GM12878 (cell line): Measurements from ENCODE around the gene VPS18. TPM values are rescaled to one million over a fixed set of nuclear protein-coding genes. Genes with fewer than 3 reads are reported as not detected.

Source experiments
- ATAC-seq: fragments of 200-7000 bp; cut with Tn5 transposase; 3 replicates; pipeline ENCODE4 v1.9.1; 2020; ENCODE audit warnings: mild to moderate bottlenecking, moderate library complexity
- BruUV-seq: library from RNA; stranded (reverse); fragments of 400-500 nt; replicated peaks from 2 replicates; lab custom pipeline; 2021; lab: Mats Ljungman, UMichigan
- CTCF ChIA-PET: fragments of 300-600 bp; sonication (Branson Sonifier 250); formaldehyde crosslinking; extraction: SDS; loops from one replicate; lab custom pipeline; 2021; ENCODE audit warnings: inconsistent platforms; lab: Yijun Ruan, JAX
- POLR2A ChIA-PET: fragments of 350-600 bp; formaldehyde crosslinking; extraction: SDS; loops from one replicate; lab custom pipeline; 2021; ENCODE audit warnings: inconsistent platforms; lab: Charles Lee
- RAD21 ChIA-PET: fragments of 300-600 bp; sonication (Branson Sonifier 250); formaldehyde crosslinking; loops from one replicate; lab custom pipeline; 2023; ENCODE audit warnings: antibody characterized with exemption; ENCODE audit not compliant: unreplicated experiment; lab: Charles Lee
- SMC1A ChIA-PET: fragments of 300-600 bp; sonication (Branson Sonifier 250); formaldehyde crosslinking; loops from one replicate; lab custom pipeline; 2023; ENCODE audit not compliant: unreplicated experiment, uncharacterized antibody; lab: Charles Lee
- DNase-seq: peaks from one replicate; pipeline ENCODE4 v3.0.0-alpha.2; 2011; ENCODE audit warnings: low read depth, low spot score
- FAIRE-seq: peaks from 3 replicates; lab custom pipeline; 2011; peaks lifted over from hg19 to GRCh38; lab: Jason Lieb, UNC
- H2AFZ ChIP-seq: 2 replicates; pipeline ENCODE4 v1.6.0; 2011; ENCODE audit warnings: low read depth, low read length, control low read depth; ENCODE audit not compliant: control insufficient read depth
- H3K27ac ChIP-seq: 2 replicates; pipeline ENCODE4 v1.5.1; 2011; ENCODE audit warnings: control low read depth; ENCODE audit not compliant: control insufficient read depth, insufficient read depth
- H3K27me3 ChIP-seq, 2 experiments: replicated peaks in 1 of 2; 2 replicates each; pipeline versions ENCODE4 v1.6.0 to v1.6.1; 2011; ENCODE audit warnings: low read length in 1 of 2; ENCODE audit not compliant: control insufficient read depth in 2 of 2, insufficient read depth in 2 of 2
- H3K36me3 ChIP-seq, 2 experiments: 2 replicates each; pipeline ENCODE4 v1.5.1; 2011; ENCODE audit warnings: low read length in 1 of 2; ENCODE audit not compliant: control insufficient read depth in 2 of 2, insufficient read depth in 2 of 2
- H3K4me1 ChIP-seq: 2 replicates; pipeline ENCODE4 v1.6.1; 2011; ENCODE audit warnings: mild to moderate bottlenecking, low read length, moderate library complexity, mixed read lengths; ENCODE audit not compliant: control insufficient read depth, insufficient read depth
- H3K4me2 ChIP-seq: 2 replicates; pipeline ENCODE4 v1.6.0; 2011; ENCODE audit warnings: control low read depth; ENCODE audit not compliant: control insufficient read depth, insufficient read depth
- H3K4me3 ChIP-seq: fragments of 200-600 bp; sonication (generic); 2 replicates; pipeline ENCODE4 v1.5.1; 2016
- H3K79me2 ChIP-seq: 2 replicates; pipeline ENCODE4 v1.6.0; 2011; ENCODE audit warnings: low read length; ENCODE audit not compliant: control insufficient read depth, insufficient read depth
- H3K9ac ChIP-seq: 2 replicates; pipeline ENCODE4 v1.8.0; 2011; ENCODE audit warnings: low read length, control low read depth, mixed read lengths; ENCODE audit not compliant: control insufficient read depth, insufficient read depth
- H3K9me3 ChIP-seq: replicated peaks from 3 replicates; pipeline ENCODE4 v1.5.1; 2011; ENCODE audit warnings: mild to moderate bottlenecking, low read length; ENCODE audit not compliant: control insufficient read depth, insufficient read depth
- H4K20me1 ChIP-seq: 2 replicates; pipeline ENCODE4 v1.6.0; 2011; ENCODE audit not compliant: control insufficient read depth, insufficient read depth
- BCL11A ChIP-seq: IDR thresholded peaks from 2 replicates; pipeline ENCODE4 v1.6.1; 2011; ENCODE audit warnings: low read depth, low read length
- CBFB ChIP-seq: IDR thresholded peaks from 2 replicates; pipeline ENCODE4 v1.6.1; 2016; ENCODE audit warnings: antibody characterized with exemption, low read depth
- CHD4 ChIP-seq: fragments of 200-600 bp; sonication (generic); IDR thresholded peaks from 2 replicates; pipeline ENCODE4 v1.6.1; 2016; ENCODE audit warnings: mild to moderate bottlenecking
- CREM ChIP-seq: IDR thresholded peaks from 2 replicates; pipeline ENCODE4 v1.6.1; 2014; ENCODE audit warnings: antibody characterized with exemption, low read depth
- ESRRA ChIP-seq: IDR thresholded peaks from 2 replicates; pipeline ENCODE4 v1.6.1; 2012; ENCODE audit warnings: mild to moderate bottlenecking, low read length, improper control_type of control experiment
- HCFC1 ChIP-seq: fragments of 150-350 bp; IDR thresholded peaks from 2 replicates; pipeline ENCODE4 v1.6.1; 2014; ENCODE audit warnings: low read length
- IKZF2 ChIP-seq, 2 experiments: fragments of 450-650 bp; IDR thresholded peaks; 2 replicates each; pipeline ENCODE4 v1.6.1; 2017; ENCODE audit warnings: mild to moderate bottlenecking in 2 of 2, moderate library complexity in 2 of 2
- JUNB ChIP-seq: IDR thresholded peaks from 2 replicates; pipeline ENCODE4 v1.6.1; 2016; ENCODE audit warnings: antibody characterized with exemption, mild to moderate bottlenecking
- LARP7 ChIP-seq: fragments of 450-650 bp; IDR thresholded peaks from 2 replicates; pipeline ENCODE4 v1.6.1; 2017; ENCODE audit warnings: mild to moderate bottlenecking
- MEF2B ChIP-seq: fragments of 450-650 bp; IDR thresholded peaks from 2 replicates; pipeline ENCODE4 v1.6.1; 2018; ENCODE audit warnings: mild to moderate bottlenecking, moderate library complexity; ENCODE audit not compliant: partially characterized antibody, poor library complexity, severe bottlenecking
- NFYB ChIP-seq: IDR thresholded peaks from 2 replicates; pipeline ENCODE4 v1.6.1; 2011; ENCODE audit warnings: low read depth, mild to moderate bottlenecking, low read length, improper control_type of control experiment, moderate library complexity; ENCODE audit not compliant: insufficient read depth
- NR2F1 ChIP-seq: fragments of 450-650 bp; conservative IDR thresholded peaks from 2 replicates; pipeline ENCODE4 v1.6.1; 2017; ENCODE audit warnings: mild to moderate bottlenecking
- POLR2A ChIP-seq: IDR thresholded peaks from 2 replicates; pipeline ENCODE4 v1.6.1; 2011; ENCODE audit warnings: low read depth, mild to moderate bottlenecking, low read length
- TCF3 ChIP-seq: IDR thresholded peaks from 2 replicates; pipeline ENCODE4 v1.6.1; 2012; ENCODE audit warnings: low read depth, mild to moderate bottlenecking, low read length, borderline replicate concordance; ENCODE audit not compliant: insufficient read depth
- ZNF217 ChIP-seq: fragments of 450-650 bp; IDR thresholded peaks from 2 replicates; pipeline ENCODE4 v1.6.1; 2017; ENCODE audit warnings: antibody characterized with exemption, mild to moderate bottlenecking
- WGBS: methylation state at CpG from one replicate; pipeline ENCODE4 v1.1.6; 2016; ENCODE audit warnings: low lambda C conversion rate; ENCODE audit not compliant: insufficient replicate concordance, insufficient coverage; ENCODE audit errors: missing lambda C conversion rate; 5-methylcytosine and 5-hydroxymethylcytosine counted together
- in situ Hi-C: fragments of 300-500 bp; cut with MboI; formaldehyde crosslinking; loops from 9 replicates; pipeline ENCODE4 v1.14.3; 2018; ENCODE audit warnings: mixed read lengths
- intact Hi-C: fragments of 100-400 bp; cut with micrococcal nuclease; formaldehyde crosslinking; loops from one replicate; pipeline ENCODE4 v1.14.2; 2022; ENCODE audit not compliant: unreplicated experiment
- polyA plus RNA-seq, 11 experiments: library from polyadenylated mRNA; depleted of rRNA in 4 of 11; unstranded in 6 of 11; stranded (reverse) in 5 of 11; fragments of >200 nt; fragmentation: Nextera tagmentation in 4 of 11; fragmentation: Illumina TruSeq in 1 of 11; extraction: Ambion mirVana in 4 of 11; extraction: Trizol in 1 of 11; gene quantifications; 1 replicate in 1 of 11; 2 replicates in 10 of 11; pipeline versions ENCODE4 v1.2.1 to v1.2.3, GENCODE V29; 2011 to 2016; ENCODE audit warnings: inconsistent platforms in 2 of 11, missing spikeins in 2 of 11, low read depth in 1 of 11
- total RNA-seq, 4 experiments: library from RNA; depleted of rRNA in 3 of 4; stranded (reverse); fragments of >200 nt in 3 of 4; fragmentation: Illumina TruSeq in 1 of 4; extraction: Trizol in 1 of 4; gene quantifications; 2 replicates each; pipeline versions ENCODE4 v1.2.1 to v1.2.3, GENCODE V29; 2013 to 2021
- TF ChIP-seq, protein P1 (sequence below): fragments of 450-650 bp; IDR thresholded peaks from 2 replicates; pipeline ENCODE4 v1.6.1; 2018; ENCODE audit warnings: mild to moderate bottlenecking, low read depth, moderate library complexity; ENCODE audit not compliant: partially characterized antibody
- TF ChIP-seq, protein P2 (sequence below): IDR thresholded peaks from 2 replicates; pipeline ENCODE4 v1.6.1; 2011; ENCODE audit warnings: mild to moderate bottlenecking, low read depth, low read length, moderate library complexity; ENCODE audit not compliant: insufficient replicate concordance
- TF ChIP-seq, protein P3 (sequence below): fragments of 450-650 bp; IDR thresholded peaks from 2 replicates; pipeline ENCODE4 v1.6.1; 2017; ENCODE audit warnings: mild to moderate bottlenecking, low read depth, inconsistent platforms; ENCODE audit not compliant: poor library complexity, severe bottlenecking

Gene VPS18
- total and polyA plus RNA-seq, 10 of the 15 experiments (the other 5 are each of a cell fraction or from before 2014, with no cell fraction given) = 0.71 to 20.4 (median 10.6) TPM

DNA sequence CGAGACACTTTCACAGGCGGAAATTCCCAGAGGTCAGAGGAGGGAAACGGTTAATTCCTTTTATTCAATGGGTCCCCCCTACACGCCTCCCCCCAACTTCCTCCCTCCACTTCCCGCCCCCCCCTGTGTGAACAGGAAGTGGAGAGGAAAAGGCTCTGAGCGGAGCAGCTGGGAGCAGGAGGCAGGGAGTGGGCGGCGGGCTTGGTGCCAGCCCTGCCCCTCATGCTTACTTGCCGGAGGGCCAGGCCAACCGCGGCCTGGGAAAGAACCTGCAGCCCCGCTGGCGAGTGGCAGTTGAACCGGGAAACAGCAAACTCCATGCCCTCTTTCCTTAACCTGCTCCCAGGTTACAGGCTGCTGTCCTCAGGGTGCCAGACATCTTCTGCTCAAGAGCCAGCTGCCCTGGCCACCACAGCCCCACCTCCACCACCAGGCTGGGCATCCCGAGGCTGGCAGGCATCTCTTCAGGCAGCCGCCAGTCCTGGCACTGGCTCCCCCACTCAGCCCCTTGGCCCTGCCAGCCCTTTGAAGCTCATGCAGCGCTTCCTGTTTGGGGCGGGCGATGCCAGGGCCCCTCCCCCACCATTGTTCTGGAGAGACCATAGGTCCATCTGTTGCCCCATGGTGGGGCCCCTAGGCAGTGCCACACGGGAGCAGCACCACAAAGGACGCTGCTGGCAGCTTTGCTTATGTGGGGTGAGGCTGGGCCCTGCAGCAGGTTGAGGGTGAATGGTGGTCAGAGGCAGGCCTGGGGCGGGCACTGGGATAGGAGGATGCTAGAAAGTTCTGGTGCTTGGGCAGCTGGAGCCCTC lies 12.9 kb downstream of the VPS18 start:
- DNase-seq = no peak
- peak overlapping the region; percentile 24; the same call in 1 of the 2 replicates for H3K9ac ChIP-seq
- POLR2A ChIA-PET = interaction anchor here (1.2 to 1.3 kb wide), 2 partner anchors 10 to 18 kb away, joined by 3 read pairs; no protein-coding TSS in a partner anchor
- peak overlapping the region; percentile 91 for H3K4me2 ChIP-seq
- CTCF ChIA-PET = interaction anchor here (1.3 to 11.9 kb wide), 21 partner anchors 10 to 339 kb away, joined by 3 to 157 read pairs (median 5); partner anchors contain the start of genes CHP1, DLL4 and VPS18
- peaks cover 11 to 13% of the 10 kb centered on the region in 2 experiments for H3K36me3 ChIP-seq
- peaks cover 26% of the 10 kb centered on the region for H3K4me1 ChIP-seq
- peak overlapping the region; percentile 60 for H3K4me3 ChIP-seq
- intact Hi-C loops = loop anchor here (2.0 to 5.0 kb wide), 2 partner anchors 35 to 108 kb away; no protein-coding TSS in a partner anchor
- no peaks in the 10 kb centered on the region for H4K20me1 ChIP-seq
- no peaks in the 10 kb centered on the region for H3K27me3 ChIP-seq
- BruUV-seq = no TSS peak
- FAIRE-seq = no peak
- no peaks in the 10 kb centered on the region; the same call in 1 of the 2 replicates for H3K79me2 ChIP-seq
- H2AFZ ChIP-seq = peak overlapping the region; percentile 77
- H3K27ac ChIP-seq = peak overlapping the region; percentile 49; the same call in 1 of the 2 replicates
- no peaks in the 10 kb centered on the region for H3K9me3 ChIP-seq
- RAD21 ChIA-PET = interaction anchor here (1.0 to 7.0 kb wide), 8 partner anchors 13 to 324 kb away, joined by 3 to 82 read pairs (median 10); partner anchors contain the start of genes CHP1 and VPS18
- in situ Hi-C loops = no loop called here
- WGBS = 11% methylated on average over 22 of the region's 22 CpGs
- SMC1A ChIA-PET = interaction anchor here (0.7 to 6.5 kb wide), 16 partner anchors 10 to 278 kb away, joined by 3 to 49 read pairs (median 4); no protein-coding TSS in a partner anchor
- ATAC-seq = peak; percentile 6
- TF ChIP-seq, protein P1, sequence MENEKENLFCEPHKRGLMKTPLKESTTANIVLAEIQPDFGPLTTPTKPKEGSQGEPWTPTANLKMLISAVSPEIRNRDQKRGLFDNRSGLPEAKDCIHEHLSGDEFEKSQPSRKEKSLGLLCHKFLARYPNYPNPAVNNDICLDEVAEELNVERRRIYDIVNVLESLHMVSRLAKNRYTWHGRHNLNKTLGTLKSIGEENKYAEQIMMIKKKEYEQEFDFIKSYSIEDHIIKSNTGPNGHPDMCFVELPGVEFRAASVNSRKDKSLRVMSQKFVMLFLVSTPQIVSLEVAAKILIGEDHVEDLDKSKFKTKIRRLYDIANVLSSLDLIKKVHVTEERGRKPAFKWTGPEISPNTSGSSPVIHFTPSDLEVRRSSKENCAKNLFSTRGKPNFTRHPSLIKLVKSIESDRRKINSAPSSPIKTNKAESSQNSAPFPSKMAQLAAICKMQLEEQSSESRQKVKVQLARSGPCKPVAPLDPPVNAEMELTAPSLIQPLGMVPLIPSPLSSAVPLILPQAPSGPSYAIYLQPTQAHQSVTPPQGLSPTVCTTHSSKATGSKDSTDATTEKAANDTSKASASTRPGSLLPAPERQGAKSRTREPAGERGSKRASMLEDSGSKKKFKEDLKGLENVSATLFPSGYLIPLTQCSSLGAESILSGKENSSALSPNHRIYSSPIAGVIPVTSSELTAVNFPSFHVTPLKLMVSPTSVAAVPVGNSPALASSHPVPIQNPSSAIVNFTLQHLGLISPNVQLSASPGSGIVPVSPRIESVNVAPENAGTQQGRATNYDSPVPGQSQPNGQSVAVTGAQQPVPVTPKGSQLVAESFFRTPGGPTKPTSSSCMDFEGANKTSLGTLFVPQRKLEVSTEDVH = no peak
- TF ChIP-seq BCL11A (no peak), POLR2A (peak; percentile 25; the same call in 1 of the 2 replicates), HCFC1 (no peak), IKZF2 (IDR thresholded peaks at IDR 0.05) (peak in 1 of 2 experiments; percentile 10; a peak in 1 of 4 replicates), JUNB (no peak), MEF2B (no peak), NFYB (no peak), CHD4 (no peak), TCF3 (no peak), CREM (no peak), CBFB (no peak), ESRRA (no peak), ZNF217 (no peak), LARP7 (no peak), NR2F1 (no peak)
- TF ChIP-seq, protein P2, sequence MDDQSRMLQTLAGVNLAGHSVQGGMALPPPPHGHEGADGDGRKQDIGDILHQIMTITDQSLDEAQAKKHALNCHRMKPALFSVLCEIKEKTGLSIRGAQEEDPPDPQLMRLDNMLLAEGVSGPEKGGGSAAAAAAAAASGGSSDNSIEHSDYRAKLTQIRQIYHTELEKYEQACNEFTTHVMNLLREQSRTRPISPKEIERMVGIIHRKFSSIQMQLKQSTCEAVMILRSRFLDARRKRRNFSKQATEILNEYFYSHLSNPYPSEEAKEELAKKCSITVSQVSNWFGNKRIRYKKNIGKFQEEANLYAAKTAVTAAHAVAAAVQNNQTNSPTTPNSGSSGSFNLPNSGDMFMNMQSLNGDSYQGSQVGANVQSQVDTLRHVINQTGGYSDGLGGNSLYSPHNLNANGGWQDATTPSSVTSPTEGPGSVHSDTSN = no peak
- TF ChIP-seq, protein P3, sequence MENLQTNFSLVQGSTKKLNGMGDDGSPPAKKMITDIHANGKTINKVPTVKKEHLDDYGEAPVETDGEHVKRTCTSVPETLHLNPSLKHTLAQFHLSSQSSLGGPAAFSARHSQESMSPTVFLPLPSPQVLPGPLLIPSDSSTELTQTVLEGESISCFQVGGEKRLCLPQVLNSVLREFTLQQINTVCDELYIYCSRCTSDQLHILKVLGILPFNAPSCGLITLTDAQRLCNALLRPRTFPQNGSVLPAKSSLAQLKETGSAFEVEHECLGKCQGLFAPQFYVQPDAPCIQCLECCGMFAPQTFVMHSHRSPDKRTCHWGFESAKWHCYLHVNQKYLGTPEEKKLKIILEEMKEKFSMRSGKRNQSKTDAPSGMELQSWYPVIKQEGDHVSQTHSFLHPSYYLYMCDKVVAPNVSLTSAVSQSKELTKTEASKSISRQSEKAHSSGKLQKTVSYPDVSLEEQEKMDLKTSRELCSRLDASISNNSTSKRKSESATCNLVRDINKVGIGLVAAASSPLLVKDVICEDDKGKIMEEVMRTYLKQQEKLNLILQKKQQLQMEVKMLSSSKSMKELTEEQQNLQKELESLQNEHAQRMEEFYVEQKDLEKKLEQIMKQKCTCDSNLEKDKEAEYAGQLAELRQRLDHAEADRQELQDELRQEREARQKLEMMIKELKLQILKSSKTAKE = no peak
